NB4 (cell line): ENCODE results near the gene FAM78B.

ENCODE experiments used
- CTCF ChIP-seq: IDR thresholded peaks from one replicate; pipeline ENCODE4 v1.5.1; 2012; ENCODE audit warnings: low read depth, low read length
- MAX ChIP-seq: IDR thresholded peaks from 2 replicates; pipeline ENCODE4 v1.6.1; 2011; ENCODE audit warnings: low read depth, low read length
- MYC ChIP-seq: IDR thresholded peaks from 2 replicates; pipeline ENCODE4 v1.6.1; 2011; ENCODE audit warnings: low read depth, low read length
- POLR2A ChIP-seq: IDR thresholded peaks from 2 replicates; pipeline ENCODE4 v1.6.1; 2011; ENCODE audit warnings: mild to moderate bottlenecking; ENCODE audit not compliant: insufficient read length; ENCODE audit errors: extremely low read depth

DNA sequence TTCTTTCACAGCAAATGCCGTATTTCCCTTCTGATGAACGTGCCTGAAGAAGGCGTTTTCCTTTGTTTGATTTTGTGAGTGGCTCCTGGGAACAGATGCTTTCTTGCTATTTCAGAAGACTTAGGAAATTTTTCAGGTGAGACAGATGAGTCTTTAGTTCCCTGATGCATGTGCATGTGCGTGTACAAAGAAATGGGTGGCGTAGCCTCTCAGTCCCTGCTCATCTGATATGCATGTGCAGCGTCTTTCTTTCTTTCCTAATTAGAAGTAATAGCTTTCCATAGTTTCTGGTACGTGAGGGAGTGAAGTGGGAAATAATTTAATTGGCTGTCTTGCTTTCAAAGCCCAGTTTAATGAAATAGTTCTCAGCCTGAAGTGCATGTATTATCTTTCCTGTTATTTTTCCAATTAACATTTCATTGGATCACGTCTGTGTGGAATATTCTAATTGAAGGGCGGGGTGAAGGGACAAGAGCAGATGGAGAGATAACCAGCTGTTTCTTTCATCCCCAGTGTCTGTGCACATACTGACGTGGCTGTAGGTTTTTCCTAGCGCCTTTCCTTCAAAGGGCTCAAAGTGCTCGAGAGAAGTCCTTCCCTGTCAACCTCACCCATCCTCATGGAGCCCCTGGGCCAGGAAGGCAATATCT is 104.3 kb downstream of the FAM78B start:
- no peak for TF ChIP-seq MYC
- no peak for TF ChIP-seq CTCF
- no peak for TF ChIP-seq POLR2A
- no peak for TF ChIP-seq MAX
